ENCODE results near the gene OTOGL. TPM values are rescaled to one million over a fixed set of nuclear protein-coding genes. Genes with fewer than 3 reads are reported as not detected.

Gene OTOGL
- polyA plus RNA-seq, 1 donor from 2014 or later = 0.33 TPM

DNA sequence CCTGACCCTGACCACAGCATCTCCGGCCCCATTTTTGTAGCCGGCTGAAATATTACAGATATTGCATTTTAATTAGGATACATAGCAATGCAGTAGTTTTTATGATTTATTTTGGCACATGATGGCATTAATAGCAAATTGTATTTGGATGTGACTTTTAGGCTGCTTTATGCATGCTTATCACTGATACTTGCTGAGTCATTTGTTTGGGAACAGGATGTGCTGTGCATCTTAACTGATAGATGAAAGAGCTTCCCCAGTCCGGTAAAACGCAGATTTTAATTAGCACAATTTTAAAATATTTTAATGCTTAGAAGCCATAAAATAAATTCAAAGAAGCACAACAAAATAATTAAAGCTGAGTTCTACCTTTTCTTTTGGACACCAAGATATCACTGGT, 90.7 kb downstream of the OTOGL start:
- Histone ChIP-seq H3K27me3 (ENCODE audit: insufficient read depth, low read depth, low read length) (no peaks in the 10 kb centered on the region), H3K36me3 (ENCODE audit: insufficient read depth, low read length) (no peaks in the 10 kb centered on the region), H3K4me2 (ENCODE audit: low read length) (no peak overlapping the region), H3K9ac (ENCODE audit: low read length) (no peak overlapping the region), H3K9me3 (ENCODE audit: low read length) (no peaks in the 10 kb centered on the region), H3K27ac (ENCODE audit: low read length) (no peak overlapping the region), H3F3A (ENCODE audit: insufficient read depth, low read length, poor library complexity, severe bottlenecking) (no peaks in the 10 kb centered on the region), H3K4me3 (ENCODE audit: low read length) (no peak overlapping the region), H3K9me2 (ENCODE audit: insufficient read depth, low read length) (no peaks in the 10 kb centered on the region), H4K20me1 (ENCODE audit: insufficient read depth) (no peaks in the 10 kb centered on the region), H2AFZ (ENCODE audit: low read depth, low read length) (no peak overlapping the region), H3K79me2 (replicated peaks; ENCODE audit: insufficient read depth, low read length) (no peaks in the 10 kb centered on the region)
- no peak for TF ChIP-seq EP300 (conservative IDR thresholded peaks at IDR 0.05; ENCODE audit: poor library complexity, severe bottlenecking)

DNA sequence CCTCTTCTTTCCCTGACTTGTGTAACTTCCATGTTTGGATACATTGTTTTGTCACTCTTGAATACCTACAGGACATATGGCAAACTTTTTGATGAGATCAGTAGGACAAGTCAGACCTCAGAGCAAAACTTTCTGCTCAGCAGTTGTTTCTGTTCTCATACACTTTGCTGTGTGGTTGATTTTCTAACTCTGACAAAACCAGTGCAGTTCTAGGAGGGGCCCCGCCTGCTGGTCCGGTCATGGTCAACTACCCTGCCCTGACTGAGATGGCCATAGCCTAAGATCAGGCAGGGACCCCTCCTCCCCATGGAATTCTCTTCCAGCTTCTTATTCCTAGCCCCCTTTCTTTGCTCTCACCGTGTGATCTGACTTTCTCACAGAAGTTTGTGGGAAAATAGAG, 92.8 kb downstream of the OTOGL start:
- Histone ChIP-seq H3K9me3 (ENCODE audit: low read length) (no peaks in the 10 kb centered on the region), H4K20me1 (ENCODE audit: insufficient read depth) (no peaks in the 10 kb centered on the region), H2AFZ (ENCODE audit: low read depth, low read length) (no peak overlapping the region)

DNA sequence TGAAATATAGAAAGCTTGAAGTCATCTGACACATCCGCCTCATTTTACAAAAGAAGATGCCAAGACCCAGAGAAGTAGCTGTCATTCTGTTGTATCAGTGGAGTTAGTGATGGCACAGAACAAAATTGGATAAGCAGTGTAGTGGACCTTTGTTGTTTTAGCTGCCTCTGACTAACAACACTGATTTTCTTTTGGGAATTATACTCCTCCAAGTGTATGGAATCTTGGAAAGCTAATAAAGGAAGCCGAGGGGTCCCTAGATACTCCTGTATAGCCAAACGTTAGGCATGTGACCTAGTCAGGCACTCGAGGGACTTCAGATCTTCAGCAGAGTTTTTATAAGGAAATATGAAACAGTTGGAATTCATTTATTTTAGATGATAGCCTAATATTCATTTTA, 94.5 kb downstream of the OTOGL start:
- no peaks in the 10 kb centered on the region for H4K20me1 ChIP-seq (ENCODE audit: insufficient read depth)
- no peaks in the 10 kb centered on the region for H3F3A ChIP-seq (ENCODE audit: insufficient read depth, low read length, poor library complexity, severe bottlenecking)
- H3K79me2 ChIP-seq (replicated peaks; ENCODE audit: insufficient read depth, low read length) = no peaks in the 10 kb centered on the region
- H3K36me3 ChIP-seq (ENCODE audit: insufficient read depth, low read length) = no peaks in the 10 kb centered on the region
- H3K9me2 ChIP-seq (ENCODE audit: insufficient read depth, low read length) = no peaks in the 10 kb centered on the region
- H2AFZ ChIP-seq (ENCODE audit: low read depth, low read length) = no peak overlapping the region
- no peaks in the 10 kb centered on the region for H3K27me3 ChIP-seq (ENCODE audit: insufficient read depth, low read depth, low read length)
- no peak overlapping the region for H3K4me3 ChIP-seq (ENCODE audit: low read length)
- H3K4me2 ChIP-seq (ENCODE audit: low read length) = no peak overlapping the region
- no peaks in the 10 kb centered on the region for H3K9me3 ChIP-seq (ENCODE audit: low read length)
- TF ChIP-seq, protein P1, sequence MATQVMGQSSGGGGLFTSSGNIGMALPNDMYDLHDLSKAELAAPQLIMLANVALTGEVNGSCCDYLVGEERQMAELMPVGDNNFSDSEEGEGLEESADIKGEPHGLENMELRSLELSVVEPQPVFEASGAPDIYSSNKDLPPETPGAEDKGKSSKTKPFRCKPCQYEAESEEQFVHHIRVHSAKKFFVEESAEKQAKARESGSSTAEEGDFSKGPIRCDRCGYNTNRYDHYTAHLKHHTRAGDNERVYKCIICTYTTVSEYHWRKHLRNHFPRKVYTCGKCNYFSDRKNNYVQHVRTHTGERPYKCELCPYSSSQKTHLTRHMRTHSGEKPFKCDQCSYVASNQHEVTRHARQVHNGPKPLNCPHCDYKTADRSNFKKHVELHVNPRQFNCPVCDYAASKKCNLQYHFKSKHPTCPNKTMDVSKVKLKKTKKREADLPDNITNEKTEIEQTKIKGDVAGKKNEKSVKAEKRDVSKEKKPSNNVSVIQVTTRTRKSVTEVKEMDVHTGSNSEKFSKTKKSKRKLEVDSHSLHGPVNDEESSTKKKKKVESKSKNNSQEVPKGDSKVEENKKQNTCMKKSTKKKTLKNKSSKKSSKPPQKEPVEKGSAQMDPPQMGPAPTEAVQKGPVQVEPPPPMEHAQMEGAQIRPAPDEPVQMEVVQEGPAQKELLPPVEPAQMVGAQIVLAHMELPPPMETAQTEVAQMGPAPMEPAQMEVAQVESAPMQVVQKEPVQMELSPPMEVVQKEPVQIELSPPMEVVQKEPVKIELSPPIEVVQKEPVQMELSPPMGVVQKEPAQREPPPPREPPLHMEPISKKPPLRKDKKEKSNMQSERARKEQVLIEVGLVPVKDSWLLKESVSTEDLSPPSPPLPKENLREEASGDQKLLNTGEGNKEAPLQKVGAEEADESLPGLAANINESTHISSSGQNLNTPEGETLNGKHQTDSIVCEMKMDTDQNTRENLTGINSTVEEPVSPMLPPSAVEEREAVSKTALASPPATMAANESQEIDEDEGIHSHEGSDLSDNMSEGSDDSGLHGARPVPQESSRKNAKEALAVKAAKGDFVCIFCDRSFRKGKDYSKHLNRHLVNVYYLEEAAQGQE (IDR thresholded peaks at IDR 0.05; ENCODE audit: borderline replicate concordance) = no peak
- TF ChIP-seq EP300 (conservative IDR thresholded peaks at IDR 0.05; ENCODE audit: poor library complexity, severe bottlenecking) = no peak
- TF ChIP-seq, protein P2, sequence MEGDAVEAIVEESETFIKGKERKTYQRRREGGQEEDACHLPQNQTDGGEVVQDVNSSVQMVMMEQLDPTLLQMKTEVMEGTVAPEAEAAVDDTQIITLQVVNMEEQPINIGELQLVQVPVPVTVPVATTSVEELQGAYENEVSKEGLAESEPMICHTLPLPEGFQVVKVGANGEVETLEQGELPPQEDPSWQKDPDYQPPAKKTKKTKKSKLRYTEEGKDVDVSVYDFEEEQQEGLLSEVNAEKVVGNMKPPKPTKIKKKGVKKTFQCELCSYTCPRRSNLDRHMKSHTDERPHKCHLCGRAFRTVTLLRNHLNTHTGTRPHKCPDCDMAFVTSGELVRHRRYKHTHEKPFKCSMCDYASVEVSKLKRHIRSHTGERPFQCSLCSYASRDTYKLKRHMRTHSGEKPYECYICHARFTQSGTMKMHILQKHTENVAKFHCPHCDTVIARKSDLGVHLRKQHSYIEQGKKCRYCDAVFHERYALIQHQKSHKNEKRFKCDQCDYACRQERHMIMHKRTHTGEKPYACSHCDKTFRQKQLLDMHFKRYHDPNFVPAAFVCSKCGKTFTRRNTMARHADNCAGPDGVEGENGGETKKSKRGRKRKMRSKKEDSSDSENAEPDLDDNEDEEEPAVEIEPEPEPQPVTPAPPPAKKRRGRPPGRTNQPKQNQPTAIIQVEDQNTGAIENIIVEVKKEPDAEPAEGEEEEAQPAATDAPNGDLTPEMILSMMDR (IDR thresholded peaks at IDR 0.05; ENCODE audit: poor library complexity, severe bottlenecking) = no peak
- TF ChIP-seq MXI1 (conservative IDR thresholded peaks at IDR 0.05; ENCODE audit: poor library complexity, severe bottlenecking) = no peak
- TF ChIP-seq EZH2 (IDR thresholded peaks at IDR 0.05; ENCODE audit: borderline replicate concordance, insufficient read depth, low read length, poor library complexity, severe bottlenecking) = no peak
- TF ChIP-seq SMC3 (conservative IDR thresholded peaks at IDR 0.05; ENCODE audit: poor library complexity) = no peak
- no peak for TF ChIP-seq RAD21 (conservative IDR thresholded peaks at IDR 0.05)
- TF ChIP-seq TAF1 (IDR thresholded peaks at IDR 0.05; ENCODE audit: low read depth) = no peak
- no peak for TF ChIP-seq POLR2AphosphoS5 (IDR thresholded peaks at IDR 0.05)
- H3K9ac ChIP-seq (ENCODE audit: low read length) = no peak overlapping the region
- no peak overlapping the region for H3K27ac ChIP-seq (ENCODE audit: low read length)

More for the DNA sequence above, 92.8 kb downstream of the OTOGL start:
- Histone ChIP-seq H3K27ac (ENCODE audit: low read length) (no peak overlapping the region), H3K27me3 (ENCODE audit: insufficient read depth, low read depth, low read length) (no peaks in the 10 kb centered on the region), H3K4me3 (ENCODE audit: low read length) (no peak overlapping the region), H3K4me2 (ENCODE audit: low read length) (no peak overlapping the region), H3K36me3 (ENCODE audit: insufficient read depth, low read length) (no peaks in the 10 kb centered on the region), H3F3A (ENCODE audit: insufficient read depth, low read length, poor library complexity, severe bottlenecking) (no peaks in the 10 kb centered on the region), H3K9me2 (ENCODE audit: insufficient read depth, low read length) (no peaks in the 10 kb centered on the region), H3K79me2 (replicated peaks; ENCODE audit: insufficient read depth, low read length) (no peaks in the 10 kb centered on the region), H3K9ac (ENCODE audit: low read length) (no peak overlapping the region)
- TF ChIP-seq MXI1 (conservative IDR thresholded peaks at IDR 0.05; ENCODE audit: poor library complexity, severe bottlenecking) (no peak), TAF1 (IDR thresholded peaks at IDR 0.05; ENCODE audit: low read depth) (no peak), SMC3 (conservative IDR thresholded peaks at IDR 0.05; ENCODE audit: poor library complexity) (no peak), RAD21 (conservative IDR thresholded peaks at IDR 0.05) (no peak), EP300 (conservative IDR thresholded peaks at IDR 0.05; ENCODE audit: poor library complexity, severe bottlenecking) (no peak)
- TF ChIP-seq, protein P1 (IDR thresholded peaks at IDR 0.05; ENCODE audit: borderline replicate concordance) = no peak

Measured in neural cell (in vitro differentiated cells).